OCI-M1 (cell line): Measurements from ENCODE around the gene OGDH.
"Not testable (repeated sequence)": the region's sequence is repeated elsewhere in the genome, so short reads cannot be mapped to it uniquely, and the experiment has no call there.

Experiments
- DNase-seq: peaks from one replicate; lab custom pipeline; 2025; lab: John Stamatoyannopoulos, UW

The OGDH gene

GRCh38 chr7:44707558-44708230, 101.3 kb downstream of the OGDH start:
- DNase-seq: no peak

DNA sequence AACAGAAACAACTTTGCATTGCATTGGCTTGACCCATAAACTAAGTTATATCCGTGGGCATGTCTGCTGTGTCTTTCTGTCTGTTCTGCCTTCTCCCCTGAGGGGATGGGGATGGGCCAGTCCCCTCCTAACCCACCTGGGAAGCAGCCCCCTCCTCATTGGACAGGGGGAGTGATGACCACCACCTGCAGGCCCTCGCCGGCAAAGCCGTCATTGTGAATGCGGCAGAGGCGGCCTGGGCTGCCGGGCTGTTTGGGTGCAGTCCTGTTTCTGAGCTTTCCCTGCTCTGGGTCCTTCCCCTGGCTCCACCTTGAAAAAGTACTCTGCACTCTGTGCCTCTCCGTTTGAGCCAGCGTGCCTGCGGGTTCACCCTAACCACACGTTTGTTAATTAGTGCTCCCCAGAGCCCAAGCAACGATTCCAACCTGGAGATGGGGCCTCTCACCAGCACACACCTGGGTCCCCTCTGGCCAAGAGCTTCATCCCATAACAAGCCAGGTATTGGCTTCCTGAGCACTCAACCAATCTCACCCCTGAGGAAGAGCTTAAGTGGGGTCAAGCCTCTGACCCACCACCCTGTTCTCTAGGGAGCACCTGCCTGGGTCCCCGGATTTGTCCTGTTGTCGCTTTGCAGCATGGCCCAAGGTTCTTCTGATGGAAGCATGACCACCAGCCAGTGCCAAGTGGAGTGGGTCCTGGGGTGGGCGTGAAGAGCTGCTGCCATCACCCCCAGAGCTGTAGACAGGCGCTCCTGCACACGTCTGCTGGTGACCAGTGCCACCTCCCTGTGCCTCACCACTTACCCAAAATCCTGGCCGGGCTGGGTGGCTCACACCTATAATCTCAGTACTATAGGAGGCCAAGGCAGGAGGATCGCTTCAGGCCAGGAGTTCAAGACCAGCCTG, 102.8 kb downstream of the OGDH start:
- no peak for DNase-seq

GRCh38 chr7:44709945-44710596, 103.6 kb downstream of the OGDH start:
- no peak for DNase-seq

DNA sequence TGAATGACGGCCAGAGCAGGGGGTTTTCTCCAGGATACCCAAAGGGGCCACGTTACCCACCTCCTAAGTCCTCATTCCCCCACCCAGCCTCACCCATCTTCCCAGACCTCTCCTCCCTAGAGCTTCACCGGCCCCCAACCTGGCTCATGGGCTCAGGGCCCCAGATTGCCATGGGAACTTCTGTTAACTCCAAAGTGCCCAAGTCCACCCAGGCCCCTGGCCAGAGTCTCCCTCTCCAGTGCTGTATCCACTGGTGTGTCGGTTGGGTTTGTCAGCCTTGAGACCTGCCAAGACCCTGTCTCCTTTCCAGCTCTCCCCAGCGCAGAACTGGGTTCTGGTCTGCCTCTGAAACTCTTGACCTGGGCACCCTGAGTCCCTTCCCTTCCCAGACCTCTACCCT, 105.1 kb downstream of the OGDH start:
- DNase-seq: no peak

DNA sequence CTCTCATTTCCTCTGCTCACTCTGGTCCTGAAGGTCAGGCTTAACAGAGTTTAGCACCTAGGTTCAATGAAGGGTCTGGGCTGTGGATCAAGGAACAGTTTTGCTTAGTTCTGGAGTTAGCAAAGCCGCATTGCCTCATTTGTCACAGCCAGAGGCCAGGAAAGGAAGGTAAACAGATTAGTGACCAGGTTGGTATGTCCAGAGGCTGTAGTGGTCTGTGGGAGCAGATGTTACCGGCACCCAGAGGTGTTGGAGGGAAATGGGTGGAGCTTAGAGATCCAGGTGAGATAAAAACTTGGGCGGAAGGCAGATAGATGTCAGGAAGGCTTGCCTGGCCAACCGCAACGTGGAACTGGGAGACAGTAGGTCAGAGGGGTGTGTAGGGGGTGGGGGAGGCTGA, 105.6 kb downstream of the OGDH start:
- DNase-seq: no peak

DNA sequence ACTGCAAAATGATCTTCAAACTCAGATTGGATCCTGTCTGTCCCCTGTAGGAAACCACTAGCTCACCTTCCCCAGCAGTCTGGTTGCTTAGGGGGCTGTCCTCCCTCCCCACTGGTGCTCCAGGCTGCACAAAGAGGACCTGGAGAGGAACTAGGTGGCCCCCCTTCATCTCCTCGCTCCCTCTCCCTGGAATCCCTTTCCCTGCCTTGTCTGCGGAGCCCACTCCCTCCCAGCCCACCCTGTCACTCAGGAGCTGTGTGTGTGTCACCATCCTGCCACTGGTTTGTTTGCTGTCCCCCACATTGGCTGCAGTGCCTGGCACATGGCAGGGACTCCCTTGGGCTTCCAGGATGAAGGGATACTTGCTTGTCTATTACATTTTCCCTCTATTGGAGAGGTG, 106.7 kb downstream of the OGDH start:
- DNase-seq: no peak

DNA sequence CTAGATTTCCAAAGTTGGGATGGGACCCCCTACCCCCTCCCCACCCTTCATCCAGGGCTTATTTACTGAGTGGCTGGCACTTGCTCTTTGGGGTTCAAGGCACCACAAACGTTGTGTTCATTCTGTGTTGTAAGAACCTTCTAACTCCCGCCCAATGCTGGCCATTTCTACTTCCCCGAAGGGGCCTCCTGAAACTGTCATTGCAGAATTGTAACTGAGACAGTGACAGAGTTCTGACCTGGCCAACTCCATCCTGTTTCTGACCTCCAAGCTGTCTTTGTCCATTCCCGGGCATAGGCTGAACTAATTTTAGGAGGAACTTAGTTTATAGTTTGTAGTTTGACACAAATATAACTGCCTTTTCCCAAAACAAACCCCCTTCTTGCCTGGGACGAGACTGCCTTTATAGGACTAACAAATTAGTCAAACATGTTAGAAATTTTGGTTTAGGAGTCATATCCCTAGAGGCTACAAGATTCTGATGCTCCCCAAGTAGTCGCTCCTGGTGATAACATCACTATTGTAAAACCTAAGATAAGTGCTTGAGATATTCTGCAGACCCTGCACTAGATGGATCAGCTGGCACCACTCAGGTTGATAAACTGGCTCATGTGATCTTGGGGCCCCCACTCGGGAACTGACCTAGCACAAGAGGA, 107.4 kb downstream of the OGDH start:
- DNase-seq: no peak

- DNase-seq: no peak
Measured at GRCh38 chr7:44716205-44716604, 109.8 kb downstream of the OGDH start.

DNA sequence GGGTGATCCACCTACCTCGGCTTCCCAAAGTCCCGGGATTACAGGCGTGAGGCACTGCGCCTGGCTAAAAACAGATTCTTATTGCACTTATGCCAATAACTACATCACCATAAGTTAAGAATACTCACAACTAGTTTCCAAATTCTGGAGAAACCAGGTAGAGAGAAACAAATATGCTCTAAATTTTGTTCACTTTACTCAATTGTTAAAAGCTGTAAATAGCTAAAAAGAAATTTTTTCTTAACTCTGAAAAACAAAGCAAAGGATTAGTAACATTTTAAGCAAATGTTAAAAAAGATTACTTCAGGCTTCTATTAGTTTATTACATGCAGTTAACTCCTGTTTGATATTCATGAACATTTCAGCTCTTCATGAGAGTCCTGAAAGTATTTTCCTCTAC, 113.9 kb downstream of the OGDH start:
- peak; percentile 6 for DNase-seq

GRCh38 chr7:44724276-44724675, 117.8 kb downstream of the OGDH start:
- no peak for DNase-seq

GRCh38 chr7:44726250-44726649, 119.8 kb downstream of the OGDH start:
- not testable (repeated sequence) for DNase-seq

DNA sequence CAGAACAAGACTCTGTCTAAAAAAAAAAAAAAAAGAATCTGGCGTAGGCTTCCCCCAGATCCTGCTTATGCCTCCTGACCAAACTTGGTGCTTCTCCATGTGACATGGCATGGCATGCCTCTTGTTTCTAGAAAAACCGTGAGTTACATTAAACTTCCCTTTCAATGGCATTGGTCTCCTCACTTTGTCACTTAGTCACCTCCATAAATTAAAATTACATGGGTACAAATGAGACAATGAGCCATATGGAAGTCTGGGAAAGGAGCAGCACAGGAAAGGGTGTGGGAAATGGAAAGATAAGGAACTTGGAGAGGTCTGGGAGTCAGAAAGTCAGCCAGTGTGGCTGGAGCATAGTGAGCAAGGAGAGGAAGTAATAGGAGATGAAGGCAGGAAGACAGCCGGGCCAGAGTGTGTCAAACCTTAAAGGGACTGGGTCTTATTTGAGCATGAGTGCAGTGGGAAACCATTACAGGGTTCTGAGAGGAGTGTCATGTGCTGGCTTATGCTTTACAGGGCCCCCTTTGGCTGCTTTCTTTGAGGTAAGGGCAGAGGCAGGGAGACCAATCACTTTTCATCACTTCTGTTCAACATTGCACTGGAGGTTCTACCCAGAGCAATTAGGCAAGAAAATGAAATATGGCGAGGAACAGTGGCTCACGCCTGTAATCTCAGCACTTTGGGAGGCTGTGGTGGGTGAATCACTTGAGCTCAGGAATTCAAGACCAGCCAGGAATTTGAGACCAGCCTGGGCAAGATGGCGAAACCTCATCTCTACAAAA, 120.9 kb downstream of the OGDH start:
- no peak for DNase-seq

DNA sequence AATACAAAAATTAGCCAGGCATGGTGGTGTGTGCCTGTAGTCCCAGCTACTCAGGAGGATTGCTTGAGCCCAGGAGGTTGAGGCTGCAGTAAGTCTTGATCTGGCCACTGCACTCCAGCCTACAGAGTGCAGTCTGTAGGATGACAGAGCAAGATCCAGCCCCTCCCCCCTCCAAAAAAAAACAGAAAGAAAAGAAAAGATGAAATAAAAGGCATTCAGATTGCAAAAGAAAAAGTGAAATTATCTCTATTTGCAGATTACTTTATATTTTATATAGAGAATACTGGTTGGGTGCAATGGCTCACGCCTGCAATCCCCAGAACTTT, 121.5 kb downstream of the OGDH start:
- DNase-seq: no peak

- DNase-seq: no peak
Measured at GRCh38 chr7:44729949-44730590, 123.6 kb downstream of the OGDH start.

DNA sequence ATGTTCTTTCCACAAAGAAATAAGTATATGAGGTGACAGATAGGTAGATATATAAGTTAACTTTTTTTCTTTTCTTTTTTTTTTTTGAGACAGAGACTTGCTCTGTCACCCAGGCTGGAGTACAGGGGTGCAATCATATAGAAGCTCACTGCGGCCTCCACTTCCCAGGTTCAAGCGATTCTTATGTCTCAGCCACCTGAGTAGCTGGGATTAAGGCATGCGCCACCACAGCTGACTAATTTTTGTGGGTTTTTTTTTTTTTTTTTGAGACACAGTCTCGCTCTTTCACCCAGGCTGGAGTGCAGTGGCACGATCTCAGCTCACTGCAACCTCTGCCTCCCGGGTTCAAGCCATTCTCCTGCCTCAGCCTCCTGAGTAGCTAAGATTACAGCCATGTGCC, 126.5 kb downstream of the OGDH start:
- not testable (repeated sequence) for DNase-seq

GRCh38 chr7:44733708-44734481, 127.5 kb downstream of the OGDH start:
- DNase-seq: no peak

DNA sequence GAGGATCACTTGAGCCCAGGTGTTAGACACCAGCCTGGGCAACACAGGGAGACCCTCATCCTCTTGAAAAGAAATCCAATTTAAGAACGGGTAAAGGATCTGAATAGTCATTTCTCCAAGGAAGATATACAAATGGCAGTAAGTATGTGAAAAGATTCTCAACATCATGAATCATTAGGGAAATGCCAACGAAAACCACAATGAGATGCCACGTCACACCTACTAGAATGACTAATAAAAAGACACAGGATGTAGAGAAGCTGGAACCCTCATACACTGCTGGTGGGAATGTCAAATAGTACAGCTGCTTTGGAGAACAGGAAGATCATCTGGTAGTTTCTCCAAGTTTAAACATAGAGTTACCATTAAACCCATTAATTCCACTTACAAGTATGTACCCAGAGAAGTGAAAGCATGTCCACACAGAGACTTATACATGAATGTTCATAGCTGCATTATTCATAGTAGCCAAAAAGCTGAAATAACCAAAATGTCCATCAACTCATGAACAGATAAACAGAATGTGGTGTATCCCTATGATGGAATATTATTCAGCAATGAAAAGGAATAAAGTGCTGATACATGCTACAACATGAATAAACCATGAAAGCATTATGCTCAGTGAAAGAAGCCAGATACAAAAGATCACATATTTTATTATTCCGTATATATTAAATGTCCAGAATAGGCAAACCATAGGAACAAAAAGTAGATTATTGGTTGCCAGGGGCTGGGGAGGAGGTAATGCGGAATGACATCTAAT, 129.2 kb downstream of the OGDH start:
- no peak for DNase-seq

DNA sequence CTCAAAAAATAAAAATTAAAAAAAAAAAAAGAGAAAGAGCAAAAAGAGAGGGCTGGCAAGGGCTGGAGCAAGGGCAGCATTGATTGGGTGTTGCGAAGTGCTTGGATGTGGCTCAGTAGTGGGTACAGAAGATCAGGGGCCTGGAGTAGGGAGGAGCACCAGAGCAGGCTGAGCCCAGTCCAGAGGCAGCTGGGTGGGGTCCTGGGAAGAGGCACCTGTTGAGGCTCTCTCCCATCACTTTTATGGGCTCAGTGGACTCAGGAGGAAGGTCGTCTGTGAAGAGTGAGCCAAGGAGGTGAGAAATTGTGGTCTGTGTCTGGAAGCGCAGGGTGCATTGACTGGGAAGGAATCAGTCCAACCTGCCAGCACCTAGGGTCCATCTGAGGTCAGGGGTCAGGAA, 130.5 kb downstream of the OGDH start:
- no peak for DNase-seq

- no peak for DNase-seq
Measured at GRCh38 chr7:44738051-44738723, 131.8 kb downstream of the OGDH start.
